HepG2 (cell line): Measurements from ENCODE around the gene KLF11. TPM values are rescaled to one million over a fixed set of nuclear protein-coding genes. Genes with fewer than 3 reads are reported as not detected.

Experiments used
- CBFB ChIP-seq: sonication (generic); formaldehyde crosslinking; IDR thresholded peaks from 2 replicates; pipeline ENCODE4 v1.4.0; 2020; ENCODE audit warnings: missing genetic modification reagents
- CTCF ChIP-seq: sonication (generic); formaldehyde crosslinking; IDR thresholded peaks from 2 replicates; pipeline ENCODE4 v1.5.0; 2020; ENCODE audit warnings: mild to moderate bottlenecking, missing genetic modification reagents, moderate library complexity
- DMAP1 ChIP-seq: IDR thresholded peaks from 2 replicates; pipeline ENCODE4 v1.6.1; 2016
- ELF4 ChIP-seq: sonication (generic); formaldehyde crosslinking; IDR thresholded peaks from 2 replicates; pipeline ENCODE4 v1.5.0; 2020; ENCODE audit warnings: missing genetic modification reagents, mild to moderate bottlenecking, moderate library complexity, borderline replicate concordance
- FIP1L1 ChIP-seq: fragments of 200-400 bp; formaldehyde crosslinking; IDR thresholded peaks from 2 replicates; pipeline ENCODE4 v1.6.1; 2018; ENCODE audit warnings: low read depth, mild to moderate bottlenecking, low read length, moderate library complexity, borderline replicate concordance; ENCODE audit not compliant: insufficient read depth
- FOXA1 ChIP-seq, 2 experiments: fragments of 450-650 bp in 1 of 2; sonication (generic) in 1 of 2; formaldehyde crosslinking in 1 of 2; IDR thresholded peaks; 2 replicates each; pipeline versions ENCODE4 v1.4.0 to v1.6.1; 2016 to 2020; ENCODE audit warnings: missing genetic modification reagents in 1 of 2
- HIC2 ChIP-seq: sonication (generic); formaldehyde crosslinking; IDR thresholded peaks from 2 replicates; pipeline ENCODE4 v1.9.0; 2022; ENCODE audit warnings: low read depth, missing genetic modification reagents
- HMGXB4 ChIP-seq, 2 experiments: sonication (generic) in 1 of 2; formaldehyde crosslinking in 1 of 2; IDR thresholded peaks; 2 replicates each; pipeline versions ENCODE4 v1.4.0 to v1.6.1; 2018 to 2020; ENCODE audit warnings: missing genetic modification reagents in 2 of 2, borderline replicate concordance in 1 of 2, low read depth in 1 of 2, mild to moderate bottlenecking in 1 of 2, missing biosample characterization in 1 of 2
- MAFF ChIP-seq: IDR thresholded peaks from 2 replicates; pipeline ENCODE4 v1.6.1; 2011; ENCODE audit warnings: low read depth, low read length, improper control_type of control experiment
- MBD4 ChIP-seq: IDR thresholded peaks from 2 replicates; pipeline ENCODE4 v1.6.1; 2012; ENCODE audit warnings: low read length, inconsistent platforms, borderline replicate concordance
- NCOA1 ChIP-seq: sonication (generic); formaldehyde crosslinking; IDR thresholded peaks from 2 replicates; pipeline ENCODE4 v1.9.0; 2021; ENCODE audit warnings: missing genetic modification reagents
- PCBP1 ChIP-seq: fragments of 200-400 bp; formaldehyde crosslinking; IDR thresholded peaks from 2 replicates; pipeline ENCODE4 v1.6.1; 2017; ENCODE audit warnings: mild to moderate bottlenecking, low read depth, low read length, borderline replicate concordance
- SIN3A ChIP-seq: IDR thresholded peaks from 2 replicates; pipeline ENCODE4 v1.6.1; 2011; ENCODE audit warnings: low read depth, mild to moderate bottlenecking, control low read depth, low read length, borderline replicate concordance
- SKI ChIP-seq: fragments of 450-650 bp; IDR thresholded peaks from one replicate; pipeline ENCODE4 v1.6.1; 2018; ENCODE audit warnings: mild to moderate bottlenecking; ENCODE audit not compliant: partially characterized antibody
- SP4 ChIP-seq: sonication (generic); formaldehyde crosslinking; IDR thresholded peaks from 2 replicates; pipeline ENCODE4 v1.8.1; 2023; ENCODE audit warnings: mild to moderate bottlenecking, missing genetic modification reagents
- SP5 ChIP-seq: IDR thresholded peaks from 2 replicates; pipeline ENCODE4 v1.6.1; 2016; ENCODE audit warnings: low read depth, borderline replicate concordance
- YEATS2 ChIP-seq: sonication (generic); formaldehyde crosslinking; IDR thresholded peaks from 2 replicates; pipeline ENCODE4 v1.4.0; 2020; ENCODE audit warnings: missing genetic modification reagents, borderline replicate concordance
- ZBTB20 ChIP-seq: sonication (generic); formaldehyde crosslinking; IDR thresholded peaks from 2 replicates; pipeline ENCODE4 v1.8.1; 2023; ENCODE audit warnings: missing genetic modification reagents, low read depth, mild to moderate bottlenecking, borderline replicate concordance
- ZBTB25 ChIP-seq: IDR thresholded peaks from 2 replicates; pipeline ENCODE4 v1.6.1; 2018; ENCODE audit warnings: missing genetic modification reagents
- ZNF768 ChIP-seq: sonication (generic); formaldehyde crosslinking; IDR thresholded peaks from 2 replicates; pipeline ENCODE4 v1.4.0; 2020; ENCODE audit warnings: missing genetic modification reagents
- ZNF879 ChIP-seq: sonication (generic); formaldehyde crosslinking; IDR thresholded peaks from 2 replicates; pipeline ENCODE4 v1.8.1; 2023; ENCODE audit warnings: missing genetic modification reagents
- ZNF883 ChIP-seq: sonication (generic); formaldehyde crosslinking; IDR thresholded peaks from 2 replicates; pipeline ENCODE4 v1.5.1; 2020; ENCODE audit warnings: mild to moderate bottlenecking, missing genetic modification reagents; ENCODE audit errors: not compliant biosample characterization
- ZSCAN25 ChIP-seq: sonication (generic); formaldehyde crosslinking; IDR thresholded peaks from 2 replicates; pipeline ENCODE4 v1.8.0; 2022; ENCODE audit warnings: mild to moderate bottlenecking, missing genetic modification reagents
- ZSCAN31 ChIP-seq: sonication (generic); formaldehyde crosslinking; IDR thresholded peaks from 2 replicates; pipeline ENCODE4 v1.5.0; 2020; ENCODE audit warnings: low read depth, mild to moderate bottlenecking, missing genetic modification reagents
- ZZZ3 ChIP-seq: sonication (generic); formaldehyde crosslinking; IDR thresholded peaks from 2 replicates; pipeline ENCODE4 v1.4.0; 2020; ENCODE audit warnings: missing genetic modification reagents, mild to moderate bottlenecking, borderline replicate concordance
- polyA plus RNA-seq, 8 experiments: library from polyadenylated mRNA; depleted of rRNA in 3 of 8; stranded (reverse) in 7 of 8; unstranded in 1 of 8; fragments of >200 nt; fragmentation: Illumina TruSeq in 4 of 8; extraction: Trizol in 4 of 8; gene quantifications; 2 replicates each; pipeline versions ENCODE4 v1.2.1 to v1.2.3, GENCODE V29; 2011 to 2016; ENCODE audit warnings: low read depth in 4 of 8, missing spikeins in 1 of 8, mixed read lengths in 1 of 8; ENCODE audit not compliant: insufficient read depth in 1 of 8
- total RNA-seq, 5 experiments: library from RNA; depleted of rRNA; stranded (reverse); fragments of >200 nt; fragmentation: Illumina TruSeq; extraction: Trizol; gene quantifications; 2 replicates each; pipeline ENCODE4 v1.2.3, GENCODE V29; 2016; ENCODE audit warnings: low read depth in 1 of 5

The KLF11 gene
- total and polyA plus RNA-seq, 2 of the 13 experiments (the other 11 are each of a cell fraction or from before 2014, with no cell fraction given): 2.5 to 11.8 TPM

GRCh38 chr2:10028407-10028987 is 14.9 kb upstream of the KLF11 start (continued):
- peak; percentile 33 to 52; a peak in 1 of 4 replicates for TF ChIP-seq HMGXB4 (CRISPR knock-in tag; IDR thresholded peaks at IDR 0.05; ENCODE audit: borderline replicate concordance in 1 of 2, low read depth in 1 of 2)
- no peak for TF ChIP-seq MBD4
- peak; percentile 9; the same call in 1 of the 2 replicates for TF ChIP-seq SIN3A
- TF ChIP-seq HIC2 (CRISPR knock-in tag): no peak
- no peak for TF ChIP-seq SKI
- TF ChIP-seq ZNF883 (CRISPR knock-in tag): no peak
- no peak for TF ChIP-seq SP5 (CRISPR knock-in tag)
- no peak for TF ChIP-seq ZBTB25 (CRISPR knock-in tag)
- TF ChIP-seq SP4 (CRISPR knock-in tag): no peak
- TF ChIP-seq ZNF879 (CRISPR knock-in tag): no peak
- TF ChIP-seq NCOA1: no peak
- TF ChIP-seq MAFF: no peak
- 0 out of 2 replicates have a peak, but pooled peaks have one; percentile 8 for TF ChIP-seq ZNF768
- TF ChIP-seq ZZZ3 (CRISPR knock-in tag): no peak
- no peak for TF ChIP-seq ZSCAN31 (CRISPR knock-in tag)
- TF ChIP-seq FOXA1 (IDR thresholded peaks at IDR 0.05): no peak
- TF ChIP-seq FOXA1 (CRISPR knock-in tag; IDR thresholded peaks at IDR 0.05): no peak
- peak; percentile 84 for TF ChIP-seq CTCF (CRISPR knock-in tag)
- no peak for TF ChIP-seq YEATS2 (CRISPR knock-in tag)
- TF ChIP-seq PCBP1: 0 out of 2 replicates have a peak, but pooled peaks have one; percentile 33
- TF ChIP-seq DMAP1 (CRISPR knock-in tag): no peak
- TF ChIP-seq ZBTB20 (CRISPR knock-in tag): no peak; the same call in 1 of the 2 replicates
- TF ChIP-seq CBFB (CRISPR knock-in tag): no peak
- TF ChIP-seq ZSCAN25: peak; percentile 92
- TF ChIP-seq FIP1L1: no peak
- no peak for TF ChIP-seq ELF4
